HG02852 (cell line): ENCODE results near the gene CYP26B1.

Experiments
- ATAC-seq: cut with Tn5 transposase; IDR thresholded peaks from one replicate; pipeline ENCODE4 v1.9.1; 2021; ENCODE audit warnings: mild to moderate bottlenecking, moderate library complexity; ENCODE audit not compliant: unreplicated experiment

Gene CYP26B1

DNA sequence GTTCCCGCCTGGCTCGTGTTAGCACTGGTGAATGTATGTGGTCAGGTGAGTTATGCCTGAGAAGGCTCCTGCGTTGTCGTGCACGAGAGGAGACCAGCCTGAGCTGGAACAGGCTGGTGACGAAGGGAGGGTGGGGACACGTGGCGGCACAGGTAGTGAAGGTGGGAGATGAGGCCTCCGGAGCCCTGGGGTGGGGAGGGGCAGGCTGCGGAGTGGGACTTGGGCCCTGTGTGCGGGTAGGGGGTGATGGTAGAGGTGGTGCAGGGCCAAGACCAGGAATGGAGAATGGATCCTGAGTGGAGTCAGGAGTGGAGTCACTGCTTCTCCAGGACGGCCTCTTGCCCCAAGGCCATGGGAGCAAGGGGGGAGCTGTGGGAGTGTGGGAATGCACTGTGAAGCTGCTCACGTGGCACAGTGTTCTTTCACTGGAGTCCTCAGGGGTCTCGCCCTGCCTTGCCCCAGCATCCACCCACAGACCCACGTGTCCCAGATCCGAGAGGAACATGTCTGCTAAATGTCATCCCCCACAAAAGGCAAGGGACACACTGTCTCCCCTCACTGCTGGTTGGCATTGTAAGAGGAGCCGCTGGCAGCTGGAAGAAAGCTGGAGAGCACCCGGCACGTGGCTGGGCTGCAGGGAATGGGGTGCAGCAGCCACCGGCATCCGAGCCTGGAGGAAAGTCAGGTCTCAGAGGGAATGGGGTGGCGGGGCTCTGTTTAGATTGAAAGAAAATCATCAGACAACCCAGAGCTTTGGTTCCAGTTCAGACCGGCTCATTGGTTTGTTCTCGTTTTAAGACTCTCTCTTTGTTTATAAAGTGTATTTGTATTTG lies 63.7 kb downstream of the CYP26B1 start:
- no peak for ATAC-seq

DNA sequence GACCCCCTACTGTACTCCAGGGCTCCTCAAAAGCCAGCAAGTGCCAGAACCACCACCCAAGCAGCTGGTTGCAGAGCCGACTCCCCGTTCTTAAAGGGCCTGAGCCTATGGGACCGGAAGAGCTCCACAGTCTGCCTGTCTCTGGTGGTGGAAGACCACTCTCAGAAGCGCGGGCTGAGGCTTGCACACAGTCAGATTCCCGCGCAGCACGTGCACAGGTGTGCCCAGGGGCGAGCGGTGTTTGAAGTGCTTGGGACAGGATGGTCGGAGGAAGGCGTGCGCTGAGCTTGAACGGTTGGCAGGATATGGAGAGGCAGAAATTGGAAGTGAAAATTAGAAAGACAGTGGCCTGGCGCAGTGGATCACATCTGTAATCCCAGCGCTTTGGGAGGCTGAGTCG lies 64.8 kb downstream of the CYP26B1 start:
- ATAC-seq = no peak

DNA sequence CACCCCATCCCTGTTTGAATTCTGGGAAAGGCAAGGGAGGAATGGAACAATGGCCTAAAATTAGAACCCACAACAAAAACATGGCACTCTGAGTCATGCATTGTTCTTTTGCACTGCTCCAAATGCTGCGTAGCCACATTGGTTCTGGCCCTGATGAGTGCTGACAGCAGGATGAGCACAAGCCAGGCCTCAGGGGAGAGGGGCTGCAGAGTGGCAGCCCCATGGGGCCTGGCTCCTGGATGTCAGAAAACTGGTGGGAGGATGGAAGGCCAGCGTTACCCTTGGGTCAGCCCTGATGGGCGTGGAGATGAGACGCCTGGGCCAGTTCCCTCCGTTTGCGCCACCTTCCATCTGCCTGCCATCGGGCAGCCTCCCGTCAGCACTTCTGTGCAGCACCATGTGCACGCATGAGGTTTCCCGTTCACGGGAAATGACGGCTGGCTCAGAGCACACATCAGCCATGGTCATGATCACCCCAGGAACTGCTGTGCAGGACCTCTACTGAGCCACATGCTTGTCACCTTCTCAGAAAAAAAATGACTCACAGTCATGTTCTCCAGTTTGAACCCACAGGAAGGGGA lies 65.6 kb downstream of the CYP26B1 start:
- ATAC-seq = no peak

DNA sequence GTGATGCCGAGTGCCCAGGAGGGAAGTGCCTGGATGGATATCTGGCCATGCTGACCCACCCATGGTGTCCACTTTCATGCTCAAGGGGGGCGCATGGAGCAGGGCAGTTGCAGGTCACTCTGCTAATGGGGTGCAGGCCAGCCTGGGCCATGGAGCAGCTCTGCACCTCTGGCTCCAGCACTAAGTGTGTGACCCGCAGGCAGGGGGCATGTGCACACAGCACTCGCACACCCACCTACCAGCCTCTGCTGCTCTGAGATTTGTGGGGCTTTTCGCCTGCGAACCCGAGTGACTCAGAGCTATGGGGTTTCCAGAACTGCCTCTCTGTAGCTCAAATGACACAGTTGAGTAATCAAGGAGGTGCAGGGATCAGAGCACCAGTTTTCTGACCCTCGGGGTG lies 66.2 kb downstream of the CYP26B1 start:
- no peak for ATAC-seq

DNA sequence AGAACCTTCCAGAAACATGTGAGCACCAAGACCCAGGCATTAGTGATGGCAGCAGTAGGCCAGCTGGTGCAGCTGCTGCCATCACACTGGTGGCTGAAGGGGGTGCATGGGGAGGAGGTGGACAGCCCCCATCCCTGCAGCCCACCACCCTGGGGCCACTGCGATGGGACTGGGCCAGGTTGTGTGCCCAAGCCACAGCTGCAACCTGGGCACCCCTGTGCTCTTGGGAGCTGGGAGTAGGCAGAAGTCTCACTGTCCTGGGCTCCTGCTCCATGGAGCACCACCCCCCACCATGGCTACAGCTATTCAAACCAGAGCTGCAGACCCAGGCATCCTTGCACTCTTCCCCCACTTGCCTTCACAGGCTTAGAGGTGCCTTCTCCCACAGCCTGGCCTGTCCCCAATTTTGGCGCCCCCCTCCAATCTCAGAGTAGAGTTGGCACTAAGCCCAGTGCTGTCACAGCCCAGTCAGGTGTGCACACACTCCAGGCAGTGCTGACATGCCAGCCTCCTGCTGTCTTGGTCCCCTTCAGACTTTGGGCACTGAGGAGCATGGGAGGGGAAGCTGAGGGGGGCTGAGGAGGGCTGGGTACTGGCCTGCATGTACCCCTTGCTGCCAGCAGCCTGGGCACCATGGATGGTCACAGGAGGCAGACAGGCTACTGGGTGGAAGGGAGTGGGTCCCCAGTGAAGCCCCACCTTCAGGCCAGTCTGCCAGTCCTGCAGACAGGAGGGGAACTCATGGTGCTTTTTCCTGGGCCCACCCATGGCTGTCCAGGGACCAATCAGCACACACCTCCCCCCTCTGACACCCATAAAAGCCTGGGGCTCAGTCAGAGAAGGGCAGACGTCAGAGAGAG lies 67.1 kb downstream of the CYP26B1 start:
- ATAC-seq = no peak
